Mesodermal cell (in vitro differentiated cells): ENCODE data around the gene ARCN1.

Experiments
- H3K27ac ChIP-seq: 2 replicates; pipeline ENCODE4 v1.7.0; 2013; ENCODE audit warnings: mild to moderate bottlenecking, low read depth, low read length, moderate library complexity; ENCODE audit not compliant: severe bottlenecking
- H3K36me3 ChIP-seq: 2 replicates; pipeline ENCODE4 v1.7.1; 2013; ENCODE audit warnings: mild to moderate bottlenecking, low read length, moderate library complexity; ENCODE audit not compliant: control insufficient read depth, insufficient read depth
- H3K4me1 ChIP-seq: one replicate; pipeline ENCODE4 v1.7.1; 2013; ENCODE audit warnings: mild to moderate bottlenecking, low read length; ENCODE audit not compliant: insufficient read depth, control insufficient read depth, poor library complexity, severe bottlenecking
- H3K4me3 ChIP-seq: 2 replicates; pipeline ENCODE4 v1.7.0; 2013; ENCODE audit warnings: low read length, control low read depth, mild to moderate bottlenecking; ENCODE audit not compliant: insufficient read depth, poor library complexity, severe bottlenecking; ENCODE audit errors: extremely low read depth
- H3K9me3 ChIP-seq: 2 replicates; pipeline ENCODE4 v1.7.1; 2013; ENCODE audit warnings: mild to moderate bottlenecking, low read length, moderate library complexity; ENCODE audit not compliant: control insufficient read depth
- WGBS, 2 experiments: methylation state at CpG; one replicate each; pipeline ENCODE4 v1.1.5; 2013; ENCODE audit warnings: missing lambda C conversion rate in 2 of 2; ENCODE audit not compliant: insufficient coverage in 2 of 2; 5-methylcytosine and 5-hydroxymethylcytosine counted together

The ARCN1 gene

GRCh38 chr11:118629761-118630661, 57.8 kb downstream of the ARCN1 start:
- 93 to 94% methylated on average over 2 of the region's 6 CpGs for WGBS, 2 experiments
- Histone ChIP-seq H3K4me1 (peaks cover 23% of the 10 kb centered on the region), H3K4me3 (no peak overlapping the region), H3K36me3 (peaks cover 88% of the 10 kb centered on the region), H3K9me3 (no peaks in the 10 kb centered on the region), H3K27ac (no peak overlapping the region)

GRCh38 chr11:118631142-118631909, 59.1 kb downstream of the ARCN1 start:
- Histone ChIP-seq H3K4me1 (peaks cover 23% of the 10 kb centered on the region), H3K36me3 (peaks cover 90% of the 10 kb centered on the region), H3K9me3 (no peaks in the 10 kb centered on the region), H3K4me3 (no peak overlapping the region), H3K27ac (no peak overlapping the region)
- 96 to 99% methylated on average over 12 of the region's 14 CpGs for WGBS, 2 experiments

- peaks cover 93% of the 10 kb centered on the region for H3K36me3 ChIP-seq
- H3K9me3 ChIP-seq = no peaks in the 10 kb centered on the region
- H3K4me1 ChIP-seq = peaks cover 23% of the 10 kb centered on the region
- no peak overlapping the region for H3K27ac ChIP-seq
- WGBS, 2 experiments = 88 to 93% methylated on average over 6 of the region's 9 CpGs
- no peak overlapping the region for H3K4me3 ChIP-seq
Observed at GRCh38 chr11:118632577-118633318, 60.5 kb downstream of the ARCN1 start.

GRCh38 chr11:118633319-118633690, 61.1 kb downstream of the ARCN1 start:
- 100% methylated on average over 1 of the region's 1 CpG; no CpG with 5 or more reads in 1 of the 2 experiments for WGBS, 2 experiments
- H3K4me1 ChIP-seq = peaks cover 23% of the 10 kb centered on the region
- no peaks in the 10 kb centered on the region for H3K9me3 ChIP-seq
- no peak overlapping the region for H3K4me3 ChIP-seq
- peaks cover 93% of the 10 kb centered on the region for H3K36me3 ChIP-seq
- no peak overlapping the region for H3K27ac ChIP-seq

- Histone ChIP-seq H3K4me3 (no peak overlapping the region), H3K27ac (no peak overlapping the region), H3K4me1 (peaks cover 23% of the 10 kb centered on the region), H3K36me3 (peaks cover 93% of the 10 kb centered on the region), H3K9me3 (no peaks in the 10 kb centered on the region)
- 67 to 88% methylated on average over 1 of the region's 4 CpGs for WGBS, 2 experiments
Observed at GRCh38 chr11:118633979-118634378, 61.8 kb downstream of the ARCN1 start.

GRCh38 chr11:118634431-118635236, 62.4 kb downstream of the ARCN1 start:
- WGBS, 2 experiments = 23 to 24% methylated on average over 20 to 23 of the region's 41 CpGs
- H3K4me1 ChIP-seq = peaks cover 23% of the 10 kb centered on the region
- H3K9me3 ChIP-seq = no peaks in the 10 kb centered on the region
- peaks cover 91% of the 10 kb centered on the region for H3K36me3 ChIP-seq
- no peak overlapping the region for H3K27ac ChIP-seq
- H3K4me3 ChIP-seq = no peak overlapping the region

- peaks cover 23% of the 10 kb centered on the region for H3K4me1 ChIP-seq
- 43 to 46% methylated on average over 14 of the region's 15 CpGs for WGBS, 2 experiments
- H3K4me3 ChIP-seq = no peak overlapping the region
- H3K9me3 ChIP-seq = no peaks in the 10 kb centered on the region
- peaks cover 91% of the 10 kb centered on the region for H3K36me3 ChIP-seq
- H3K27ac ChIP-seq = no peak overlapping the region
Observed at GRCh38 chr11:118635237-118635591, 63.0 kb downstream of the ARCN1 start.

- Histone ChIP-seq H3K4me1 (peaks cover 23% of the 10 kb centered on the region), H3K27ac (no peak overlapping the region), H3K9me3 (no peaks in the 10 kb centered on the region), H3K36me3 (peaks cover 91% of the 10 kb centered on the region), H3K4me3 (no peak overlapping the region)
- 71 to 81% methylated on average over 1 to 2 of the region's 2 CpGs for WGBS, 2 experiments
Observed at GRCh38 chr11:118635642-118636041, 63.4 kb downstream of the ARCN1 start.

- H3K4me1 ChIP-seq = peaks cover 23% of the 10 kb centered on the region
- no peak overlapping the region for H3K27ac ChIP-seq
- H3K9me3 ChIP-seq = no peaks in the 10 kb centered on the region
- peaks cover 90% of the 10 kb centered on the region for H3K36me3 ChIP-seq
- 87 to 100% methylated on average over 6 of the region's 8 CpGs for WGBS, 2 experiments
- H3K4me3 ChIP-seq = no peak overlapping the region
Observed at GRCh38 chr11:118636569-118637290, 64.5 kb downstream of the ARCN1 start.
